Measurements from ENCODE around the gene FZR1.
"Not testable (repeated sequence)": the region's sequence is repeated elsewhere in the genome, so short reads cannot be mapped to it uniquely, and the experiment has no call there.

Gene FZR1

GRCh38 chr19:3524904-3525451 is 18.9 kb downstream of the FZR1 start:
- DNase-seq (ENCODE audit: low read depth in 1 of 2, low spot score in 1 of 2), result no peak
- in situ Hi-C loops (cut with HindIII; ENCODE audit: low pct_unique_long_range_greater_than_20kb, low sequenced_read_pairs), result no loop called here
- no peak for TF ChIP-seq JUND (IDR thresholded peaks at IDR 0.05; ENCODE audit: low read depth)

GRCh38 chr19:3526507-3527237 is 20.6 kb downstream of the FZR1 start:
- DNase-seq (ENCODE audit: low read depth in 1 of 2, low spot score in 1 of 2), result no peak
- in situ Hi-C loops (cut with HindIII; ENCODE audit: low pct_unique_long_range_greater_than_20kb, low sequenced_read_pairs), result no loop called here
- no peak for TF ChIP-seq JUND (IDR thresholded peaks at IDR 0.05; ENCODE audit: low read depth)

- in situ Hi-C loops (cut with HindIII; ENCODE audit: low pct_unique_long_range_greater_than_20kb, low sequenced_read_pairs), result no loop called here
- DNase-seq (ENCODE audit: low read depth in 1 of 2, low spot score in 1 of 2), result no peak
- TF ChIP-seq JUND (IDR thresholded peaks at IDR 0.05; ENCODE audit: low read depth), result no peak
Observed at GRCh38 chr19:3527238-3527910, 21.3 kb downstream of the FZR1 start.

- no peak for DNase-seq (ENCODE audit: low read depth in 1 of 2, low spot score in 1 of 2)
- in situ Hi-C loops (cut with HindIII; ENCODE audit: low pct_unique_long_range_greater_than_20kb, low sequenced_read_pairs), result no loop called here
- no peak for TF ChIP-seq JUND (IDR thresholded peaks at IDR 0.05; ENCODE audit: low read depth)
Observed at GRCh38 chr19:3528080-3528479, 22.0 kb downstream of the FZR1 start.

- no peak for TF ChIP-seq JUND (IDR thresholded peaks at IDR 0.05; ENCODE audit: low read depth)
- in situ Hi-C loops (cut with HindIII; ENCODE audit: low pct_unique_long_range_greater_than_20kb, low sequenced_read_pairs), result no loop called here
- DNase-seq (ENCODE audit: low read depth in 1 of 2, low spot score in 1 of 2), result no peak
Observed at GRCh38 chr19:3528539-3529211, 22.6 kb downstream of the FZR1 start.

- DNase-seq (ENCODE audit: low read depth in 1 of 2, low spot score in 1 of 2); in situ Hi-C loops (cut with HindIII; ENCODE audit: low pct_unique_long_range_greater_than_20kb, low sequenced_read_pairs): not testable (repeated sequence)
Observed at GRCh38 chr19:3529299-3529698, 23.2 kb downstream of the FZR1 start.

GRCh38 chr19:3530389-3530788 is 24.3 kb downstream of the FZR1 start:
- DNase-seq (ENCODE audit: low read depth in 1 of 2, low spot score in 1 of 2), result no peak
- in situ Hi-C loops (cut with HindIII; ENCODE audit: low pct_unique_long_range_greater_than_20kb, low sequenced_read_pairs), result no loop called here
- TF ChIP-seq JUND (IDR thresholded peaks at IDR 0.05; ENCODE audit: low read depth), result no peak

- in situ Hi-C loops (cut with HindIII; ENCODE audit: low pct_unique_long_range_greater_than_20kb, low sequenced_read_pairs), result no loop called here
- TF ChIP-seq JUND (IDR thresholded peaks at IDR 0.05; ENCODE audit: low read depth), result no peak
- DNase-seq (ENCODE audit: low read depth in 1 of 2, low spot score in 1 of 2), result no peak
Observed at GRCh38 chr19:3531716-3532115, 25.6 kb downstream of the FZR1 start.

- no peak for DNase-seq (ENCODE audit: low read depth in 1 of 2, low spot score in 1 of 2)
- in situ Hi-C loops (cut with HindIII; ENCODE audit: low pct_unique_long_range_greater_than_20kb, low sequenced_read_pairs), result no loop called here
- no peak for TF ChIP-seq JUND (IDR thresholded peaks at IDR 0.05; ENCODE audit: low read depth)
Observed at GRCh38 chr19:3532154-3532786, 26.2 kb downstream of the FZR1 start.

GRCh38 chr19:3533033-3533432 is 26.9 kb downstream of the FZR1 start:
- in situ Hi-C loops (cut with HindIII; ENCODE audit: low pct_unique_long_range_greater_than_20kb, low sequenced_read_pairs), result no loop called here

GRCh38 chr19:3533563-3534216 is 27.6 kb downstream of the FZR1 start:
- no peak for TF ChIP-seq JUND (IDR thresholded peaks at IDR 0.05; ENCODE audit: low read depth)
- in situ Hi-C loops (cut with HindIII; ENCODE audit: low pct_unique_long_range_greater_than_20kb, low sequenced_read_pairs), result no loop called here
- no peak for DNase-seq (ENCODE audit: low read depth in 1 of 2, low spot score in 1 of 2)

More at GRCh38 chr19:3533033-3533432, 26.9 kb downstream of the FZR1 start:
- no peak for TF ChIP-seq JUND (IDR thresholded peaks at IDR 0.05; ENCODE audit: low read depth)
- DNase-seq (ENCODE audit: low read depth in 1 of 2, low spot score in 1 of 2), result no peak
